HEK293 (cell line): ENCODE results near the gene PCSK2.

ENCODE experiments used
- TF ChIP-seq, protein P1 (sequence below): fragments of 450-650 bp; formaldehyde crosslinking; IDR thresholded peaks from 2 replicates; pipeline ENCODE4 v1.5.1; 2016; ENCODE audit warnings: missing biosample characterization, missing genetic modification characterization
- TF ChIP-seq, protein P2 (sequence below): fragments of 450-650 bp; formaldehyde crosslinking; IDR thresholded peaks from 2 replicates; pipeline ENCODE4 v1.5.1; 2016; ENCODE audit warnings: missing biosample characterization, missing genetic modification characterization

DNA sequence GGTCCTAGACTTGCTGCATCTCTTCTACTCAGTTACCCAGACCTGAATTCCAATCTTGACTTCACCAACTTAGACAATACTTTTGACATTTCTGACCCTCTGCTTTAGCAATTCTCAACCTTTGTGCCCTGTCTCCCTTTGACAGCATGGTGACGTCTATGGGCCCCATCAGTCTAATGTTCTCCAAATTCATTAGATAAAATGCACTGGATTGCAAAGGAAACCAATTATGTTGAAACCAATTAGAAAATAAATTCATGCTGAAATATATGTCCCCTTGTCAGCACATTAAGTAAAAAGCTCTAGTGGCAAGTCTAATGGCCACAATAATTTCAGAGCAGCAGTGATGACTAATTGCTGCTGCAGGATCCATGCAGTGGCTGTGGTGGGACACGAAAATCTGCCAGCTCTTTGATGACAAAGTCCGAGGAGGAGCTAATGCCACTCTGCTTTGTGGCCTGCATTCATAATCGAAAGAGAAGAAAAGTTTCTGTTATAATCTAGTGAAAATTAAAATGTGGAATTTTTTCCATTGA is 240.3 kb downstream of the PCSK2 start:
- TF ChIP-seq, protein P1, sequence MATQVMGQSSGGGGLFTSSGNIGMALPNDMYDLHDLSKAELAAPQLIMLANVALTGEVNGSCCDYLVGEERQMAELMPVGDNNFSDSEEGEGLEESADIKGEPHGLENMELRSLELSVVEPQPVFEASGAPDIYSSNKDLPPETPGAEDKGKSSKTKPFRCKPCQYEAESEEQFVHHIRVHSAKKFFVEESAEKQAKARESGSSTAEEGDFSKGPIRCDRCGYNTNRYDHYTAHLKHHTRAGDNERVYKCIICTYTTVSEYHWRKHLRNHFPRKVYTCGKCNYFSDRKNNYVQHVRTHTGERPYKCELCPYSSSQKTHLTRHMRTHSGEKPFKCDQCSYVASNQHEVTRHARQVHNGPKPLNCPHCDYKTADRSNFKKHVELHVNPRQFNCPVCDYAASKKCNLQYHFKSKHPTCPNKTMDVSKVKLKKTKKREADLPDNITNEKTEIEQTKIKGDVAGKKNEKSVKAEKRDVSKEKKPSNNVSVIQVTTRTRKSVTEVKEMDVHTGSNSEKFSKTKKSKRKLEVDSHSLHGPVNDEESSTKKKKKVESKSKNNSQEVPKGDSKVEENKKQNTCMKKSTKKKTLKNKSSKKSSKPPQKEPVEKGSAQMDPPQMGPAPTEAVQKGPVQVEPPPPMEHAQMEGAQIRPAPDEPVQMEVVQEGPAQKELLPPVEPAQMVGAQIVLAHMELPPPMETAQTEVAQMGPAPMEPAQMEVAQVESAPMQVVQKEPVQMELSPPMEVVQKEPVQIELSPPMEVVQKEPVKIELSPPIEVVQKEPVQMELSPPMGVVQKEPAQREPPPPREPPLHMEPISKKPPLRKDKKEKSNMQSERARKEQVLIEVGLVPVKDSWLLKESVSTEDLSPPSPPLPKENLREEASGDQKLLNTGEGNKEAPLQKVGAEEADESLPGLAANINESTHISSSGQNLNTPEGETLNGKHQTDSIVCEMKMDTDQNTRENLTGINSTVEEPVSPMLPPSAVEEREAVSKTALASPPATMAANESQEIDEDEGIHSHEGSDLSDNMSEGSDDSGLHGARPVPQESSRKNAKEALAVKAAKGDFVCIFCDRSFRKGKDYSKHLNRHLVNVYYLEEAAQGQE, result no peak
- TF ChIP-seq, protein P2, sequence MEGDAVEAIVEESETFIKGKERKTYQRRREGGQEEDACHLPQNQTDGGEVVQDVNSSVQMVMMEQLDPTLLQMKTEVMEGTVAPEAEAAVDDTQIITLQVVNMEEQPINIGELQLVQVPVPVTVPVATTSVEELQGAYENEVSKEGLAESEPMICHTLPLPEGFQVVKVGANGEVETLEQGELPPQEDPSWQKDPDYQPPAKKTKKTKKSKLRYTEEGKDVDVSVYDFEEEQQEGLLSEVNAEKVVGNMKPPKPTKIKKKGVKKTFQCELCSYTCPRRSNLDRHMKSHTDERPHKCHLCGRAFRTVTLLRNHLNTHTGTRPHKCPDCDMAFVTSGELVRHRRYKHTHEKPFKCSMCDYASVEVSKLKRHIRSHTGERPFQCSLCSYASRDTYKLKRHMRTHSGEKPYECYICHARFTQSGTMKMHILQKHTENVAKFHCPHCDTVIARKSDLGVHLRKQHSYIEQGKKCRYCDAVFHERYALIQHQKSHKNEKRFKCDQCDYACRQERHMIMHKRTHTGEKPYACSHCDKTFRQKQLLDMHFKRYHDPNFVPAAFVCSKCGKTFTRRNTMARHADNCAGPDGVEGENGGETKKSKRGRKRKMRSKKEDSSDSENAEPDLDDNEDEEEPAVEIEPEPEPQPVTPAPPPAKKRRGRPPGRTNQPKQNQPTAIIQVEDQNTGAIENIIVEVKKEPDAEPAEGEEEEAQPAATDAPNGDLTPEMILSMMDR (tag by site-specific recombination), result no peak
